GM19455 (cell line): ENCODE measurements around the gene ROBO1.

Experiments
- ATAC-seq: cut with Tn5 transposase; IDR thresholded peaks from one replicate; pipeline ENCODE4 v1.9.1; 2021; ENCODE audit not compliant: unreplicated experiment

Gene ROBO1

DNA sequence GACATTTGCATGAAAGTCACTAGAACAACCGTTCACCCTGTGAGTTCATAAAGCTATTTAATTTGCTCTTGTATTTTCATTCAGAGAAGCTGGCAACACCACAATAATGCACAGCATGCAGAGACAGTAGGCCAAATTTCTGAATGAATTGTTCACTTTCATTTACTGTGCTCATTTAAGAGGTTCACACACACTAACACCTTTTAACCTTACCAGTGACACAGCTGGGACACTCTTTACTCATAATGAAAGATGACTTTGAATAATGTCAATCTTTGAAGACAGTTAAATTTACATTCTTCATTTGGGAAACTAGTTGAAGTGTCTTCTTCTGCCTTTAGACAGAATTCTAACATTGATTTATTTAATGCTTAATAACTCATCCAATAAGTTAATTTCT lies 95.7 kb downstream of the ROBO1 start:
- ATAC-seq: no peak

DNA sequence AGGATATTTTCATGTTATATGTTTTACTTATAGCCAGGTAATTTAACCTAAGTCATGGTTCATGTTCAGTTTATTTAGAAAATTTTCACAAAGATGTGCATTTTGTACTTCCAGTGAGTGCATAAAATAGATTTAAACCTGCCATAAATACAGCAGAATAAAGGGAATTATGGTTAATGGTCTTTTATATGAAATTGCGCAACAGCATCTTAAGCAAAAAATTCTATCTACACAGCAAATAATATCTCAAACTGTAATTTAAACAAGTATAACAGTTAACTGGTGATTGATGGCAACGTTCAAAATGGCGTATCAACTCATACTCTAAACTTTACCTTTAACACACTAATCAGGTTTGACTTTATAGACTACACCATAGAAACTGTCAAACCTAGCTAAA lies 97.6 kb downstream of the ROBO1 start:
- no peak for ATAC-seq

DNA sequence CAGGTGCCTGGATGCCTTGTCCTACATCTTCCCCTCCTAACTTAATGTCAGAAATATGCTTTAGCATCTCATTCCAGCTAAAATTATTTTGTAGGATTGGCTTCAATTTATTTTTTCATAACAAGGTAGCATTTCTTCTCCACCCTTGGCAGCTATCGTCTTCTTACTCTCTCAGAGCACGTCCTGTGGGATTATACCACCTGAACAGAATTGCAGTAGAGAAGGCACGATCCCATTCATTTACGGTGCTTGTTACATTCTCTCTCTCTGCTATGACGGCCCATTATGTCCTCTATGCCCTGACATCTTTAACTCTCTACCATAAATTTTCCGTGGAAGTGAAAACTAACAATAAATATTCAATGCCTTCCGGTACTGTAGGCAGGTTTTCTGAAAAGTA lies 103.3 kb downstream of the ROBO1 start:
- no peak for ATAC-seq

DNA sequence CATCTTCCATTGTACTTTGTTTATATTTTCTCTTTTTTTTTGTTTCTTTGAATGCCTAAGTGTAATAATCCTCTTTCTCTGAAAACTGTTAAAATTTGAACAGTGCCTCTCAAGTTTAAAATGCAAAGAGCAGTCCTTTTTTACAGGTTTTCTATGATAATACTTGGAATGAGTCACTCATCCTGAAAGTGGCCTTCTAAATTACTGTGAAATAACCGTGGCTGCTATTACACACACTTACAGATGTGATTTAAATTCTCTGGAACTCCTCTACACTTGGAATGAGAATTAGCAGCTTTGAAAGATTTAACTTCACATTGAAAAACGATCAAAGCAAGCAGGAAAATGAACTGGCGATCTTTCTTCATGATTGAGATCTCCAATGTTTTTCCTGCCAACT lies 105.9 kb downstream of the ROBO1 start:
- ATAC-seq: no peak

DNA sequence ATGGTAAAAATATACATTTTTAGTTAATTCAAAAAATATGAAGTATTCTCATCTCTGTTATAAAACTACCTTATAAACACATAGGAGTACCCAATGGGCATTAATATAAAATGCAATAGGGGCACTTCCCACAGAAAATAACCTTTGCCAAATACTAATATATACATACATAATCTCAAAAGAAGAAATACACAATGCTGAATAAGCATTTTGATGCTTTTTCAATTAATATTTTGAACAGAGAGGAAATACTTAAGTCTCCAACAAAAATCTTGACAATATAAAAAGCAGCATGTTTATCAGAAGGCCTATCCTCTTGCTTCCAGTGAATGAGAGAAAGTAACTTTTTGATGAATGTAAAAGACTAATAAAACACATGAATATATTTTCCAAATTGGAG lies 110.7 kb downstream of the ROBO1 start:
- no peak for ATAC-seq

DNA sequence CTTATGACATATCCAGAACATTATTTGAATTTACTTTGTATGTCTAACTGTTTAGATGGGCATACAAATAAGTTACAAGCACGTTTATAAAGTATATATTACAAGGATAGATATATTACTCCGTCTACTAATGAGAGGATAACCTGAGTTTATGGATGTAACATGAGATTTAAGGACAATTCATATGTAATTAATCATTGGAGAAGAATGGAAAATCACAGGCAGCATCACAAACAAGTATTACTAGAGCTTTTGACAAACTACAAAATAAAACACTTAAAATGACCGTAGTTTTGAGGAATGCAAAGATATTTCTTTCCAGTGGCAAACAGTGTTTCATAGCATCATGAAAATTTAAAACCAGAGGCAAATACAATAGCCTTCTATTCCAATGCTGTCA lies 113.8 kb downstream of the ROBO1 start:
- ATAC-seq: no peak

DNA sequence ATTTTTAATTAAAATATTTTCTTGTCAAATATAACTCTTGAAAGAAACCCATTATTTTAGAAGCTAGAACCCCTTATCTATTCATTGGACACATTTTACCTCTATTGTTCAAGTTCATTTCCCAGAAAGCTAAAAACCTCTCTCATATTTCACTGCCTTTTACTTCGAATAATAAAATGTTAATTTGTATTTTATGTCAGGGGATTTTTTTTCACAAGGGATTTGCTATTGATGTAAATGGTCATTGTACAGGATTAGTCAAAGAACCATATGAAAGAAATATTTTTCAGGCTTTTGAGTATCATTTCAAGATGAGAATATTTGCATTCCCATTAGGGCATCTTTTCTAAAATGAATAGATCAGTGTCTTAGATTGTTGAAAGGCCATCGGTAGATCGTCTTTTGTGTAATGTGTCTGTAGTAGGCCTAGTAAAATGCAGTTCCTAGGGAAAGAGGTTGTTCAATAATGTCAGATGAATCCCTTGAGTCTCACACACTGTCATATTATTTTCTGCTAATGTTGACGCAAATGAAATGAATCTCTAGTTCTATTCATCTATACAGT lies 114.5 kb downstream of the ROBO1 start:
- ATAC-seq: no peak

DNA sequence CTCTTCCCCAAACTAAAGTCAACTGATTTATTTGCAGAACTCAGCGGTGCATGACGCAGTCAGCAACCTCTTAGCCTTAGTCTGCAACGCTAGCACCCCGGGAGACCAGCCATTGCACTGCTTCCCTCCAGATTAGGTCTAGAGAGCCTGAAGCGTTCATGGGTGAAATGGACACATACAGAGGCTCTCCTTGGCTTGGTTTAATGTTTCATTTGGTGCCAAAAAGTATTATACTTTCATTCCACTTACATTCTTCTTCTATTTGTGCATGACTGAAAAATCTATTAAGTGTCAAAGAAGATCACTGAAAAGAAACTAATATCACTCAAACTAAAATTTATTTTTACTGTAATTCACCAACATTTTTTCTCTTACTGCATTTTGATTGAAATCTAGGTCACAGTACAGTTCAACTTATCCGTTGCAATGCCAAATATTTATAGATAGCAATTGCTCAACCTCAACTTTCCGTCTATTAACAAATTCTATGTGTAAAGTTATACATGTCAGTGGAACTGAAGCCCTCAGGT lies 116.2 kb downstream of the ROBO1 start:
- no peak for ATAC-seq

DNA sequence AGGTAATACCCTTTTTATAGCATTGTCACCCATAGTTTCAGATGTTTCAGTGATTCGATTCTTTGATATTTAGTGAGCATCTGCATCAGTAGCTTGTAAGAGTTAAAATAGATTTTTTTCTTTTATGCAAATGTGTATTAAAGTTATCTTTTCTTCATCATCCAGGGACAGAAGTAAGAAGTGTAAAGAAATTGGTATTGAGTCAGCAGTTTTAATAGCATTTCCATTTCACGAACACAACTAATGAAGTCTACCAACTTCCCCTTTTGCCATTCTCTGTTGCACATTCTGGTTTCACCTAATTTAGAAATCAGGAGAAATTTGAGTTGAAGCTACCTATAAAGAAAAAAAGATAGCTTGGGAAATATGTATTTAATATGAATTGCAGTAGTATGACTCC lies 127.9 kb downstream of the ROBO1 start:
- ATAC-seq: no peak

DNA sequence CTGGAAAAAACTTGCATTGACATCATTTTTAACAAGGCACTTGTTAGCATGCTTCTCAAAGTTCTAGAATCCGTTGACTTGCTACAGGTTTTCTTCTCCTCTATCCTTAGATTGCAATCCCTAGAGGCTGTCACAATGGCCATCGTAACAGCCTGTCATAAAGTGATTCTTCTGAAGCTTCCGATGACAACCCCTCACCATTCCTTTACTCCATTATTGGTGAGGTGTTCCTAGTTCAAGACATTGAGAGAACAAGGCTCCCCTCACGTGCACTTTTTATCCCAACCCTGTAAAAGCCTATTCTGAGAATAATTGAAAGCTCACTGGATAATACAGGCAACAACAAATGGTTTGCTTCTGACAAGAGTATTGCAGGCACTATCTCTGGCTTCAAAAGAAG lies 131.4 kb downstream of the ROBO1 start:
- no peak for ATAC-seq

DNA sequence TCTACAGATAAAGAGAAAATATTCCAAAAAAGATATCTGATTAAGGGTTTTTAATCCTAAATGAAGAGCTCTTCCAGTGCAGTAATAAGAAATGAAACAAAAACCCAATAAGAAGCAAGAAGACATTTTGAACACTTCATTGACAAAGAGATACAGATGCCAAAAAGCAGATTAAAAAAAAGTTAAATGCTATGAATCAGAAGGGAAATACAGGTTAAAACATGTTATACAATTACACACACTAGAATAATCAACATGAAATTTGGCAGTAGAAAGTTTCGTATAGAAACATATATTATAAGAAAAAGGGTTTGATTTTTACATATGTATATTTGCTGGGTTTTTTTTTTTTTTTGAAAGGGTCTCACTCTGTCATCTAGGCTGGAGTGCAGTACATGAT lies 135.0 kb downstream of the ROBO1 start:
- ATAC-seq: no peak

DNA sequence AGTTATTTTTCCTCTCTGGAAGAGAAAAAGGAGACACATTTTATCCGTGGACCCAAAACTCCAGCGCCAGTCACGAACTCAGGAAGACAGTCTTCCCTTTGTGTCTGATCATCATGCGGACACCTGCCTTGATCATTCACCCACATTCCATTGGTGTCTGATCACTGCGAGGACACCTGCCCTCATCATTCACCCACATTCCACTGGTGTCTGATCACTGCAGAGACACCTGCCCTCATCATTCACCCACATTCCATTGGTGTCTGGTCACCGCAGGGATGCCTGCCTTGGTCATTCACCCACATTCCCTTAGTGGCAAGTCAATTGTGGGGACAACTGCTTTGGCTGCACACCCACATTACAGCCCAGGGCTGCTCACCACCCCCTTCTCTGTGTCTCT lies 148.9 kb downstream of the ROBO1 start:
- ATAC-seq: no peak

DNA sequence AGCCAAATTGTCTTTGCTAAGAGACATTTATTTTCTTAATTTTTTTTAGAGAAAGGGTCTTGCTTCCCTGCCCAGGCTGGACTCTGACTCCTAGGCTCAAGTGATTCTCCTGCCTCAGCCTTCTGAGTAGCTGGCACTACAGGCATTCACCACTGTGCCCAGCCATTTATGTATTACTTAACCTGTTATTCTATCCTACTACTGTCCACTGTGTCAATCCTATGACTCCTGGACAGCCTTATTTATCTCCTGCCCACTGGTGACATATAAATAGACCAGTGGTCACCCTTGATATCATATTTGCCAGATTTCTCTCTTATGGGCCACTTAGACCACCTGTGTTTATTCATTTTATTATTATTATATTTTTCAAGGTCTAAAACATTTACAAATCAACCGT lies 161.4 kb downstream of the ROBO1 start:
- ATAC-seq: no peak

DNA sequence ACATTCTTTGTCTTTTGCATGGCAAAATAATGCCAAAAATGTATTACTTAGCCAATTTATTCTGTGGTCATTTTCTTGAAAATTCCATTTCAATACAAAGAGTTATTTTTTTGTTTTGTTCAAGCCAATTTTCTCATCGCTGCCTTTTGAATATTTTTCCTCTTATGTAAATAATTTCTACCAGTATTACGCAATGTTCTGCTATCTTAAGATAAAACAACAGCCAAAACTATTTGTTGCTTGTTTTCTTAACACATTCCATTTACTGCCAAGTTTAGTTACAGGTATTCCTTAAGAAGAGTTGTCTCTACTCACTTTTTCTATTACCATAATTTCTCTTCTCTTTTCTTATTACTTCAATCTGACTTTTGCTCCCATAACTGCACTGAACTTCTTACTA lies 163.1 kb downstream of the ROBO1 start:
- no peak for ATAC-seq

DNA sequence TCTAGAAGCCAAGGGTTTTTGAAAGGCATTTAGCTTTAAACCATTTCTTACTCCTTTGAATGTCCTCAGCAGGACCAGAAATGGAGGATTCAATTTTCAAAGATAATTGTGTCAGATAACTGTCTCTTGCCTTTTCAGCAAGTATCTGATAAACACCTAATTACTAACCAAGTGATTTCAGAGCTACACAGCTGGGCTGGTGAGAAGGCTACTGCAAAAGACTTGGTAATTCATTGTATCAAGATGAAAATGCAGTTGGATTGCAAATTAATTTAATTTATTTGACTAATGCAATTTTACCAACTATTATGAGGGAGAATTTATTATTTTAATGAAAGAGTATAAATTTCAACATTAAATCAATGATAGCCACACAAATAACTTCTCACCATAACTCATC lies 165.4 kb downstream of the ROBO1 start:
- no peak for ATAC-seq

DNA sequence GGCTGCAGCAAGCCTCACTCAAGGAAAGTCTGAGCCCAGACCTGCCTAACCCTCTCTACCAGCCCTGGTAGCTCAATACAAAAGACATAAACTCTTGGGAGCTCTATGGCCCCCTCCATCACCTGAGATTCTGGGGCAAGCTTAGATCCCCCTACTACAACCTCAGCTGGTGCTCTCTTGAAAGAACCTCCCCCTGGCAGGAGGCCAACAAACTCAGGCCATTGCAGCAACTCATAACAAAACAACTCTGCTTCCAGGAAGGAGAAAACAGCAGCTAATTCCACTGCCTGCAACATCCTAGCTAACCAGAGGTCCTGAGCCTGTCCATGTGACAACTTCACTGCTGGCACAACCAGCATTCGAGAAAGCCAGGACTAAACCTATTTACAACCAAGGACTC lies 169.2 kb downstream of the ROBO1 start:
- ATAC-seq: no peak

DNA sequence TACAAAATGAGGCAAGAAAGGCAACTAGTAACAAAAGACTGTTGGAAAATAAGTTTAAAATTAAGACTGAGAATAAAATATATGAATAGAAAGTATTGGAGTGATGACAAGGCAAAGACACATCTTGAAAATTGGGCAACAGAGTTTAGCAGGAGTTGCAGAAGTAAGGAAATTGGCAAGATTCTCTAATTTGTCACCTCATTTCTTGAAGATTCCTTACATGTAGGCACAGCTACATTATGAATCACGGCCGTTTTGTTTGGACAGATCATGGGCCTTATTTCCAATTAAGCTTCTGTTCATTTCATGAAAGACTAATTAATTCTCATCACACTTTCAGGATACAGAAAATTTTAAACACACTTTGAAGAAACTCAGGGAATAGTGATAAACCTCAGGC lies 170.1 kb downstream of the ROBO1 start:
- ATAC-seq: no peak

DNA sequence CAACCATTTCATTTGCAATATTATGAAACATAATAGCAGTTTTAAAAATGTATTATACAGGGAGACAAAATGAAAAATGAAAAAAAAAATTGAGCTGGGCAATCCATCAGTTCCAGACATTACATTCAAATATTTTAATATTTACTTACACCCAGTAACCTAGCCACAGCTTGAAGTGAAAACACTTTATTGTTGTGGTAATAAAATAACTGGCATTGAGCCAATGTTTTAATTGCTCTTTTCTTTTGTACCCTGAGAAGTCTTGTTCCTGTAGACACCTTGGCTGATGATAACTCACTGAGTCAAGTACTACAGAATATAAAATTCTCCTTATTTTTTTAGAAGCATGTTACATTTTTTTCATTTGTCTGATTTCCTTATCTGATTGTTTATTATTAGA lies 180.6 kb downstream of the ROBO1 start:
- no peak for ATAC-seq

DNA sequence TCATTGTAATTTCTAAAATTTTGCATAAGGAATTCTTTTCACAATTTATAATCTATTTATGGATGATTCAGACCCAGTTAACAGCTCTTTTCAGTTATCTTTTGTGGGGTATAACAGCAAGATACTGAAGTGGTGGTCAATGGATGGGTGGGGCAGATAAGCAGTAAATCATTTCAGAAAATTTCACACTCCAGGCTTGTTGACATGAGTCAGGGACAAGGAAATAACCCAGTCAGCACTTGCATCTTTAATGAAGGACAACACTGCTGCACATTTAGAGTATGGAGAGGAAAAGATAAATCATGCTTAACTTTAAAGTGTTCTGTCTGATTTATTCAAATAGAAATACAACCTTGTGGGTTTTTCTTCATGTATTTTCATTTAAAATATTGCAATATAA lies 181.6 kb downstream of the ROBO1 start:
- ATAC-seq: no peak

DNA sequence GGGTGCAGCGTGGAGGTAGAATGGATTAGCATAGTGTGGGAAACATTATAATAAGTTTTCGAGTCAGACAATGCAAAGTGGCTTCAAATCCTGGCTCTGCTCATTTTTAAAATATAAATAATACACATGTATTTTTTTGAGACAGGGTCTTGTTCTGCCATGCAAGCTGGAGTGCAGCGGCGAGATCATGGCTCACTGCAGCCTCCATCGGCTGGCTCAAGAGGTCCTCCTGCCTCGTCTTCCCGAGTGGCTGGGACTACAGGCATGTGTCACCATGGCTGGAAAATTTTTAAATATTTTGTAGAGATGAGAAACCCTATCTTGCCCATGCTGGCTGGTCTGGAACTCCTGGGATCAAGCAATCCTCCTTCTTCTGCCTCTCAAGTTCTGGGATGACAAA lies 194.9 kb downstream of the ROBO1 start:
- ATAC-seq: no peak

DNA sequence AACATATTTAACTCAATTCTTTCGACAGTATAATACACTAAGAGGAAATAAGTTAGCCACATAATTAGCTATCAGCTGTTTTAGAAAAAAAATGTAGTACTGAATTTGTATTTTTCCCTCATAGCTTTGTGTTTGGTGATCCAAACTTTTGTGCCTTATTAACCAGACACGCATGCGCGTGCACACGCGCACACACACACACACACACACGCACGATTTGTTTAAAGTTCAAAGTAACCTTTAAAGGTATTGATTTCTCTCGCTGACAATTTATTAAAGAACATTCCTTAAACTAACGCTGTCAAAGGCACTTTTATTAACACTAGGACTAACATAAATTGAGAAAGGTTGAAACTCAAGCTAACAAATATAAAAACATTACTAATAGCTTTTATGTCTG lies 198.9 kb downstream of the ROBO1 start:
- ATAC-seq: no peak

DNA sequence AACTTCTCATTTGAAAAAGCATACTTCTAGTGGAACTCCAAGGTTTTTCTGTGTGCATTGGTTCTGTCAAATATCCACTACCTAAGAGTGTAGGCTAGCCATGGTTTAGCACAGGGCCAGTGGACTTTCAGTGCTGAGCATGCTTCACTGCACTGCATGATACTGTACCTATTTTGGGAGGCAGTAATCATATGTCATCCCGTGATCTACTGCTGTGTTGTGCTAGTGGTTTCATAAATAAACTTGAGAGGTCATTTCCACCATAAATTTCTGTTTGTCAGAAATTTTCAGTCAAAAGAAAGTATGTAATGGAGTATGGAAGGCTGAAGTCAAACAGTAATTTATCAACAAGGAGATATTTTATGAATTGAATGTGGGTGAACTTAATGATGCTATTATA lies 203.6 kb downstream of the ROBO1 start:
- ATAC-seq: no peak

DNA sequence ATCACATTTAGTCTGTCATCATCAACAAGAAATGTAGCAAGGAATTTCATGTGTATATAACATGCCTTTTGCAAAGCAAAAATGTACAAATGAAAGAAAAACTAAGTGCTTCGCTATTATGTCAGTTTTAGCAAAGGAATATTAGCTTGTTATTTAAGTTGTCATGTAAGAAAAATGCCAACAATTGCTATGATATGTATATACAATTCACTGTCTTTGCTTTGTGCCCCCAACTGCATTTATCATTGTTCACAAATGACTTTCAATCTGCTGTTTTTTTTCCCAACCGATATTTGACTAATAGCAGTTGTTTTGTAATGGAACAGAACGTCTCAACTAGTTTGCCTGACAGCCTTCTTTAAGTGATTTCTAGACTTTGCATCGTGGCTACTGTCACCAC lies 207.1 kb downstream of the ROBO1 start:
- ATAC-seq: no peak

DNA sequence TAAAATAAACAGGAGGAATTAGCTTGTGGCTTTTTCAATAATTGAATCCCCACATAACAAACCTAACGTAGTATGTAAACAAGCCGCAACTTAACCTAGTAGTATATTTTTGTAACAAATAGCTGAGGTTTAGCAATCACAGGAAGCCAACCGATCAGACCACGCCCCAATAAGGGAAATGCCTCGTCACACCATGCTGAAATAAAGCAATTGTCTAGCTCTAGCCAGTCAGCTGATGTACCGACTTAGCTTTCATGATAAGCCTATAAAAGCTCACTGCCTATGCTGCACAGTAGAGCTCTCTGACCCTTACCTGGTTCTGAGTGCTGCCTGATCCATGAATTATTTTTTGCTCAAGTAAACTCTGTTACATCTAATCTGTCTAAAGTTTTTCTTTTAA lies 208.9 kb downstream of the ROBO1 start:
- ATAC-seq: no peak
